GM19351 (cell line): ENCODE measurements around the gene CACNB2.

ENCODE experiments used
- ATAC-seq: cut with Tn5 transposase; IDR thresholded peaks from one replicate; pipeline ENCODE4 v1.9.1; 2021; ENCODE audit warnings: mild to moderate bottlenecking, moderate library complexity; ENCODE audit not compliant: unreplicated experiment

The CACNB2 gene

GRCh38 chr10:18381679-18382078 is 241.5 kb downstream of the CACNB2 start:
- no peak for ATAC-seq

DNA sequence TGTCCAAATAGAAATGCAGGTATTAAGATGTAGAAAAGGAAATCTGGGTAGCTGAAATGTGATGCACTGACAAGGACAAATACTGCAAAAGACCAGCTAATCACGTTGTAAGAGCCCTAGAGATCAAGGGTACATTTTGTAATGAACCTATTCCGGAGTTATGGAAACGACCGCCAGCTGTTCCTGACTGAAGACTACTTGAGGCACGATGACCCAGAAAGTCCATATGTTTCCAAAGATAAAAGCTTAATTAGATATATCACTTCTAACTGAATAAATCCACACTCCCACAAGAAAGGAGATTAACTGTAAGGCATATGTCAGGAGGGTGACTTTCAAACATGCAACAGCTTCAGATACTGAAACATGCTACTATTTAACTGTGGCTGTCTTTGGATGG is 257.7 kb downstream of the CACNB2 start:
- no peak for ATAC-seq

GRCh38 chr10:18399158-18399557 is 258.9 kb downstream of the CACNB2 start:
- ATAC-seq: peak; percentile 41

DNA sequence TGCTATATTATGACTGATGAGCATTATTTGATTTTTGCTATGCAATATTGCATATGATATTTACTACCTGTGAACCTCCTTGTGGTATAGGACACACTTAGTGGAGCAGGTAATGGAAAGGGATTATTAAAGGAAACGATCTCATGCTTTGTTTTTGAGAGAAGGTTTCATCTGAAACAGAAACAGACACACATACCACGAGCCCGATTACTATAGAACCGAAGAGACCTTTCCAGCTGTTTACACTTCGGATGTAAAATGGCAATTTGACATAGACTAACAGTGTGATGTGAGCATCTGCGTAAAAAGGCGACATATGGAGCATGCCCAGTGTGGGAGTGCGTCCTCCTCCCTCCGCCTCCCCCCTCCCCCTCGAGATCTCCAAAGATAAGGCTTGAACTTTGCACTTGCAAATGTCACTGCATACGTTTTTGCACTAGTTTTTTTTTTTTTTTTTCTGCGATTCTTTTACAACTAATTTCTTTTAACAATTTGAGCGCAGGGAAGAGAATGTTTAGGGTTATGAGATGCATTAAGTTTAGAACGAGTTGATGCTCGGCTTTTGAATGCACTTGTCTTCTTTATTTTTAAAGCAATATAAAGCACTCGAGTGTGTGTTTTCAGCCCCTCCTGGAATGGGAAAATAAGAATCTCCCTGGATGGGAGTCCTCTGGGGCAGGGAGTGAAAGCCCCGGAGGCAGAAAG is 260.1 kb downstream of the CACNB2 start:
- no peak for ATAC-seq

DNA sequence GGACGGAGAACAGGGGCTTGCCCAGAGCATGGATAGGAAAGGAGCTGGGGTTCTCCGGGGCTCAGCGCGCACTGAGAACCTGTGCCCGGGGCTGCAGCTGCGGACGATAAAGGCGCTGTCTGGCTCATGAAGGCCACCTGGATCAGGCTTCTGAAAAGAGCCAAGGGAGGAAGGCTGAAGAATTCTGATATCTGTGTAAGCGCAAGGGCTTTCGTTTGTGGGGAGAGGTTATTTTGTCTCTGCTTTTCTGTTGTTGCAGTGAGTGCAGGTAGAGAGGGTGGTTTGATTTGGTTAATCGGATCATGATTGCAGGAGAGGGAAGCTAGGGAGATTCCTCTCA is 260.7 kb downstream of the CACNB2 start:
- ATAC-seq: no peak

DNA sequence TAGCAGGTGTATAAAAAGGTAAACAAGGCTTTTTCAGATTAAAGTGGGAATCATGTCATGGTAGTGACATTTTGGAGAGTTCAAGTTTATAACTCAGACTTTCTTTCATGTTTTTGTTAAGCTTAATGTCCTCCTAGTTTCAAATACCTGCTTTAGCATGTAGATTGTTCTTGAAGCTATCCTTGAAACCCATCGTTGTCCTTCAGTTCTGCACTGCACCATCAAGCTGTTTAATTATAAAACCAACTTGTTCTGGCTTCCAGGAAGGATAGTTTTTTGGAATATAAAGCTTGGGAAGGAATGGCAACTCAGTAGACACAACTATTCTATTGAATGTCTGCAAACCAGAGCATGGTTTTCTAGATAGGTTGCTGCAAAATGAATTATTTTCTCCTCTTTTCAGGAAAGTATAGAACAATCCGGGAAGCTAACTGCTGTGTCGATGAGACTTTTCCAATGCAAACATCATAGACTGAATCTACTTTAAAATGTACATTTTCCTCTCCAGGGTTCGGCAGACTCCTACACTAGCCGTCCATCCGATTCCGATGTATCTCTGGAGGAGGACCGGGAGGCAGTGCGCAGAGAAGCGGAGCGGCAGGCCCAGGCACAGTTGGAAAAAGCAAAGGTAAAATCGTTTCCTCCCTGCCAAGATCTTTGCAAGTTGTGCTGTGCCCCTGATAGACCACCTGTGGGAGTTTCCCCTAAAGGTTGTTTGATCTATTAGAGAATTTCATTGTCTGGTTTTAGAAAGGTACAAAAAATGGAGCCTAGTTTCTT is 261.4 kb downstream of the CACNB2 start:
- ATAC-seq: no peak

DNA sequence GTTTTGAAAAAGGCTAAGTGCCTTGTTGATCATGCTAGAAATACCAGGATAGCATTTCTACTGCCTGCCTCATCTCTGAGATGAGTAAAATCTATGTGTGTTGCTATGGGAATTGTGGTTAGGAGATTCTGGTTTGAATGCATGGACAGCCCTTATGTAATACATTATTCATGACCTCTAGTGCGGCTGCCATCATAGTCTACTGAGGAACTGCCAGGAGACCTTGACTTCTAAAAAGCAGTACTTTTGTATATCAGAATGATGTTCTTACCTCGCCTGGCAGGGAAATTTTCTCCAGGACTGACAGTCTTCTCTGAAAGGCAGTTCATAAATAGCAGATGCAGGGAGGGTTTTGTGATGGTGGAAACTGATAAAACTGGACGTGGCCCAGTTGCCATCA is 262.6 kb downstream of the CACNB2 start:
- ATAC-seq: no peak

DNA sequence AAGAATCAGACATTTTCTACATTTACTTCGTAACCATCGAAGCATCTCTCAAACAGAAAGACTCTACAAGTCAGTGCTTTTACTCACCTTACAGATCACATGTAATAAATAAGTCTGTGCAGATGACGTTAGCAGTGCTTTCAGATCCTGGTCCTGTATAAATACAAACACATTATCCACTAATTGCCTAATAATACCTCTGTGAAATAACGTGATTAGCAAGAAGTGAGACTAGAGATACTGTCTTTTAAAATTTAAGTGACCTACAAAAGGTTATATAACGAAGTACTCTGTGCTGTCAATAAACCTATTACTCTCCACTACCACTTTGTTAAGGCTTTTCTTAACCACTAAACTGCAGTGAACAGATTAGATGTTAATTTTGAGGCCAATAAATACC is 264.3 kb downstream of the CACNB2 start:
- no peak for ATAC-seq

DNA sequence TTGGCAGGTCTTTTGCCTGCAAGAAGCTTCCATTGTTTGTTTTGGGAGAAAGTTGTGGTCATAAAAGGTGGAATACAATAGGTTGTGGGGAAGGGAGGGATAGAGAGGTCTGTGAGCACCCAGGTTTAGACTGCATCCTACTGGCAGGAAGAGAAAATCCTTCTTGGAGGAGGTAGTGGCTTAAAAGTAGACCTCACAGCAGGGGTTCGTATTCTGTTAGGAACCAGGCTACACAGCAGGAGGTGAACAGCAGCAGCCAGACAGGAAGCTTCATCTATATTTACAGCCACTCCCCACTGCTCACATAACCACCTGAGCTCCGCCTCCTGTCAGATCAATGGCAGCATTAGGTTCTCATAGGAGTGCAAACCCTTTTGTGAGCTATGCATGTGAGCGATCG is 265.9 kb downstream of the CACNB2 start:
- ATAC-seq: no peak

- ATAC-seq: no peak
These were observed 269.6 kb downstream of the CACNB2 start for GRCh38 chr10:18409599-18410397.

- ATAC-seq: no peak
These were observed 273.8 kb downstream of the CACNB2 start for GRCh38 chr10:18414061-18414460.

DNA sequence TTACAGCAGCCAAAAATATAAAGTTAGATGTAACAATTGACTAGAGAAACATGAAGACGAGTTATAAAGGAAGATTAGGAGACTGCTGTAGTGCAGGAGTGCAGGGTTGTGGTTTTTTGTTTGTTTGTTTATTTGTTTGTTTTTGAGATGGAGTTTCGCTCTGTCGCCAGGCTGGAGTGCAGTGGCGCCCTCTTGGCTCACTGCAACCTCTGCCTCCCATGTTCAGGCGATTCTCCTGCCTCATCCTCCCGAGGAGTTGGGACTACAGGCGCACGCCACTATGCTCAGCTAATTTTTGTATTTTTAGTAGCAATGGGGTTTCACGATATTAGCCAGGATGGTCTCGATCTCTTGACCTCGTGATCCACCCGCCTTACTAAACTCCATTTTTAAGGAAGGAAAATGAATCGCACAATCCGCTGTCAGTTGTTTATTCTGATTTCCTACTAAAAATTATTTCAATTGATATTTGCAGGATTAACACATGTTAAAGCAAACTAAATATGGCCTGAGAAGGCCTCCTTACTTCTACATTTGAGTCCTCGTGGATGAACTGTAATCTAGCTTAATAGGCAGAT is 277.8 kb downstream of the CACNB2 start:
- no peak for ATAC-seq

DNA sequence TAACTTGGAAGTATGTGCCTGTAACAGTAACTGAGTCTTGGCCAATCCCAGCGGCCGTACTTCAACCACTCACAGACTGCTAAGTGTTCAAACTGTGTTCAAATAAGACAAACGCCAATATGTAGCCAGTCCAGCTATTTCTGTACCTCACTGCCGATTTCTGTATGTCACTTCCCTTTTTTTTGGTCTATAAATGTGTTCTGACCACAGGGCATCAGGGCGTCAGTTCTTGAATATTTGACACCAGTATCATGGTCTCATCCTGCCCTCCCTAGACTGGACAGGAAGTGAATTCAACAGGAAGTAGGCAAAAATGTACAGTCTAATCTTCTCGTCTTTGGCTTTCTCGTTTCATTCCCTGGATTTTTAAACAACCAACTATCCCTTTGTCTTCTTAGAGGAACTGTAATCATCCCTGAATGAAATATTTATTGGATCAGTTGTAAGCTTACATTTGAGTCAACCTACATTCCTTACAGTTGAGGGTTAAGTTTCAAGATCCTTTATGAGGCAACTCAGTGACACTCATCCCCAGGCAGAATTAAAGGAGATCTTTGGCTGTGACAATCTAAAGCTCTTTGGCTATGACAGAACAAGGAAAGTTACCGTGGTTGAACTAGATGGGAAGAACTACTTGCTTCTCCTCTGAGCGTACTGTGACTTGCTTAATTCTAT is 278.5 kb downstream of the CACNB2 start:
- peak; percentile 64 for ATAC-seq

DNA sequence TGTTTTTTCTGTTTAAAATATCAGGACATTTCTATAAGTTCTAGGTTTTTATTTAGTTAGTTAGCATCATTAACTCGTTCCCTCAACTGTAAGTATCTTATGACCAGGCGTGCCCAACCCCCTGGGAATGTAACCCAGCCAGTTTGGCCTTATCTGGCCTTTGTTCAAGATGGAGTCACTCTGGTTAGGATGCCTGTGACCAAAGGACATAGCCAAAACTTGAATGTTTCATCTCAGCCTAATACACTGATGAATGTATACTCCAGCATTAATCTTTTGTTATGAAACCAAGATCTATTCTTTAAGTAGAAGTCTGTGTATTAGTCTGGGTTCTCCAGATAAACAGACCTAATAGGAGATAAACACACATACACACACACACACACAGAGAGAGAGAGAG is 279.7 kb downstream of the CACNB2 start:
- ATAC-seq: no peak

DNA sequence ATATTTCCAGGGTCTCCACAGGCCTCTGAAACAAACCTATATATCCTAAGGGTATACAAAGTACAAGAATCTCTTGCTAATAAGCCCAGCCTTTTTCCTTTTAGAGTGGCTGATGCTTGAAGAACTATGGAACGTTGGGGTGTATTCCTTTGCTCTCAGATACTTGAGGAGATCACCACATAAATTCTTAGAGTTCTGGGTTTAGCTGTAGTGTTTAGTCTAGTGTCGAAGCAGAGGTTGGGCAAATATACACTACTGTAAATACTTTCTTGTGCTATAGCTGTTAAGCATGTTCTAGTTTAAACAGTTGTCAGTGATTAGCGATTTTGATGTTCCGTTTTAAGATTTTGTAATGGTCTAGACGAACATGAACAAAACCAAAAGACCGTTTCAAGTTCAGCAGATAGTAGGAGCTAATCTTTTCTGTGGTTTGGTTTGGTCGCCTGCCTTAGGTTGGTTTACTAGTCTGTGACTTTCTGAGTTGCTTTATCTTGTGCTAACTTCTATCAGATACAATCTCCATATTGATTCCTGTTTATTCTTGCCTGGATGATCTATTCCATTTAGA is 281.6 kb downstream of the CACNB2 start:
- ATAC-seq: no peak

GRCh38 chr10:18423058-18423637 is 282.9 kb downstream of the CACNB2 start:
- no peak for ATAC-seq

GRCh38 chr10:18424200-18424599 is 284.0 kb downstream of the CACNB2 start:
- ATAC-seq: no peak

GRCh38 chr10:18429335-18429734 is 289.1 kb downstream of the CACNB2 start:
- no peak for ATAC-seq

DNA sequence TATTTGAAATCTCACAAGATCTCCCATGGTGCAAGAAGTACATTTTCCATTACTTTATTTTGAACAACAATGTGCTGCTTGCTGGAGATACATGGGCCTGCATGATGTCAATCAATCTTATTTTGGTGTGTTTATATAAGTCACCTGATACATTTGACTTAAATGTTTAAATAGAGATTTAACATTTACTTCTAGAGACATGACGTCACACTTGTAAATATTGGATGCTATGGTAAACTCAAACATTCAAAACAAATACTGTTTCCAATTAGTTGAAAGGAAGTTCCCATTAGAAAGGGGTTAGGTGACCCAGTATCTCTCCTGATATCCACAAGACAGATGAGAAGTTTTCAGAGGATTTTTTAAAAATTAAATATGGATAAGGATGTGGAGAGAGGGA is 296.7 kb downstream of the CACNB2 start:
- no peak for ATAC-seq

GRCh38 chr10:18437486-18437885 is 297.3 kb downstream of the CACNB2 start:
- ATAC-seq: no peak
